OCI-M2 (cell line): ENCODE data around the gene SCAANT1.

Experiments used
- DNase-seq: peaks from one replicate; lab custom pipeline; 2025; ENCODE audit not compliant: unreplicated experiment; lab: John Stamatoyannopoulos, UW

The SCAANT1 gene

GRCh38 chr3:63911873-63912767 is at the start of gene SCAANT1:
SCAANT1 (minus strand) TSS chr3:63912383.
- no peak for DNase-seq

- no peak for DNase-seq
Observed at GRCh38 chr3:63961891-63962290, 49.7 kb upstream of the SCAANT1 start.

GRCh38 chr3:63960048-63960711 is 48.0 kb upstream of the SCAANT1 start:
- no peak for DNase-seq

GRCh38 chr3:63959146-63959545 is 47.0 kb upstream of the SCAANT1 start:
- no peak for DNase-seq

GRCh38 chr3:63955830-63956545 is 43.8 kb upstream of the SCAANT1 start:
- DNase-seq, result no peak

GRCh38 chr3:63955036-63955650 is 43.0 kb upstream of the SCAANT1 start:
- no peak for DNase-seq

- no peak for DNase-seq
Observed at GRCh38 chr3:63954182-63954581, 42.0 kb upstream of the SCAANT1 start.

- no peak for DNase-seq
Observed at GRCh38 chr3:63952248-63952594, 40.0 kb upstream of the SCAANT1 start.

- no peak for DNase-seq
Observed at GRCh38 chr3:63951492-63952247, 39.5 kb upstream of the SCAANT1 start.

GRCh38 chr3:63950698-63951097 is 38.5 kb upstream of the SCAANT1 start:
- no peak for DNase-seq

GRCh38 chr3:63949005-63949404 is 36.8 kb upstream of the SCAANT1 start:
- no peak for DNase-seq

GRCh38 chr3:63947594-63947993 is 35.4 kb upstream of the SCAANT1 start:
- no peak for DNase-seq

GRCh38 chr3:63946753-63947152 is 34.6 kb upstream of the SCAANT1 start:
- no peak for DNase-seq

GRCh38 chr3:63945558-63946096 is 33.4 kb upstream of the SCAANT1 start:
- DNase-seq, result no peak

GRCh38 chr3:63943678-63944077 is 31.5 kb upstream of the SCAANT1 start:
- no peak for DNase-seq

- DNase-seq, result no peak
Observed at GRCh38 chr3:63942528-63942927, 30.3 kb upstream of the SCAANT1 start.

GRCh38 chr3:63940389-63940757 is 28.2 kb upstream of the SCAANT1 start:
- DNase-seq, result no peak

- DNase-seq, result no peak
Observed at GRCh38 chr3:63937661-63938651, 25.8 kb upstream of the SCAANT1 start.

- DNase-seq, result no peak
Observed at GRCh38 chr3:63936925-63937324, 24.7 kb upstream of the SCAANT1 start.
